HCT116 (cell line): ENCODE results near the gene MEIOB. TPM values are rescaled to one million over a fixed set of nuclear protein-coding genes. Genes with fewer than 3 reads are reported as not detected.

ENCODE experiments used
- ATAC-seq: fragments of 200-7000 bp; cut with Tn5 transposase; 2 replicates; pipeline ENCODE4 v1.9.1; 2020; ENCODE audit warnings: mild to moderate bottlenecking, moderate library complexity
- BruUV-seq: library from RNA; stranded (reverse); fragments of 400-500 nt; replicated peaks from 2 replicates; lab custom pipeline; 2021; lab: Mats Ljungman, UMichigan
- CTCF ChIA-PET: fragments of 300-600 bp; sonication (Branson Sonifier 250); formaldehyde crosslinking; loops from one replicate; lab custom pipeline; 2021; ENCODE audit warnings: antibody characterized with exemption; lab: Charles Lee
- POLR2A ChIA-PET: fragments of 300-600, 350-600 bp; sonication (Branson Sonifier 250); formaldehyde crosslinking; loops from one replicate; lab custom pipeline; 2021; ENCODE audit warnings: antibody characterized with exemption; lab: Charles Lee
- RAD21 ChIA-PET, 2 experiments: fragments of 300-600 bp; sonication (Branson Sonifier 250); formaldehyde crosslinking; loops; one replicate each; lab custom pipeline; 2023; ENCODE audit warnings: low total read pairs in 2 of 2; ENCODE audit not compliant: uncharacterized antibody in 2 of 2, unreplicated experiment in 2 of 2, low non-redundant PET in 1 of 2; lab: Charles Lee
- DNase-seq: peaks from one replicate; pipeline ENCODE4 v3.0.0-alpha.2; 2010; ENCODE audit warnings: low read depth, low spot score
- H2AFZ ChIP-seq: fragments of 200-600 bp; shearing (Covaris generic), sonication (generic); 2 replicates; pipeline ENCODE4 v1.6.1; 2017; ENCODE audit warnings: low read depth, mixed run types, mixed read lengths, antibody characterized with exemption, low read length; ENCODE audit not compliant: poor library complexity, severe bottlenecking
- H3K27ac ChIP-seq: 2 replicates; pipeline ENCODE4 v1.5.1; 2012; ENCODE audit warnings: low read depth, low read length
- H3K27me3 ChIP-seq: fragments of 200-600 bp; sonication (generic); 2 replicates; pipeline ENCODE4 v1.6.1; 2016; ENCODE audit warnings: mixed run types, low read length, mixed read lengths; ENCODE audit not compliant: insufficient read depth
- H3K36me3 ChIP-seq, 2 experiments: fragments of 200-500 bp in 1 of 2; fragments of 200-600 bp in 1 of 2; sonication (Bioruptor generic) in 1 of 2; sonication (generic) in 1 of 2; 2 replicates each; pipeline versions ENCODE4 v1.5.1 to v1.6.1; 2014 to 2016; ENCODE audit warnings: low read length in 2 of 2, inconsistent platforms in 1 of 2, mixed read lengths in 1 of 2, mixed run types in 1 of 2; ENCODE audit not compliant: insufficient read depth in 2 of 2, control insufficient read depth in 1 of 2
- H3K4me1 ChIP-seq, 2 experiments: fragments of 200-600 bp in 1 of 2; sonication (generic) in 1 of 2; 2 replicates each; pipeline versions ENCODE4 v1.5.1 to v1.6.1; 2012 to 2017; ENCODE audit warnings: low read length in 2 of 2, inconsistent platforms in 1 of 2, mild to moderate bottlenecking in 1 of 2, mixed read lengths in 1 of 2, mixed run types in 1 of 2, moderate library complexity in 1 of 2; ENCODE audit not compliant: insufficient read depth in 2 of 2, control insufficient read depth in 1 of 2
- H3K4me2 ChIP-seq: fragments of 200-600 bp; sonication (generic); 2 replicates; pipeline ENCODE4 v1.6.1; 2017; ENCODE audit warnings: mixed run types, low read length, mixed read lengths
- H3K4me3 ChIP-seq, 2 experiments: fragments of 200-600 bp in 1 of 2; sonication (generic) in 1 of 2; replicated peaks in 1 of 2; 2 replicates each; pipeline ENCODE4 v1.5.1; 2011 to 2016; ENCODE audit warnings: low read length in 2 of 2, control low read depth in 1 of 2, low read depth in 1 of 2, mild to moderate bottlenecking in 1 of 2, mixed read lengths in 1 of 2, mixed run types in 1 of 2
- H3K79me2 ChIP-seq: fragments of 200-600 bp; sonication (generic); 2 replicates; pipeline ENCODE4 v1.6.1; 2017; ENCODE audit warnings: mild to moderate bottlenecking, mixed run types, low read length, moderate library complexity, mixed read lengths; ENCODE audit not compliant: insufficient read depth
- H3K9ac ChIP-seq: fragments of 200-600 bp; sonication (generic); 2 replicates; pipeline ENCODE4 v1.6.1; 2016; ENCODE audit warnings: low read length, mixed read lengths
- H3K9me2 ChIP-seq: fragments of 200-600 bp; sonication (generic), shearing (Covaris generic); 2 replicates; pipeline ENCODE4 v1.6.1; 2017; ENCODE audit warnings: mixed run types, mild to moderate bottlenecking, moderate library complexity; ENCODE audit not compliant: insufficient read depth
- H3K9me3 ChIP-seq, 2 experiments: fragments of 200-500 bp in 1 of 2; fragments of 200-600 bp in 1 of 2; sonication (Bioruptor generic) in 1 of 2; sonication (generic) in 1 of 2; 2 replicates each; pipeline ENCODE4 v1.6.1; 2014 to 2017; ENCODE audit warnings: low read length in 2 of 2, mixed read lengths in 2 of 2, inconsistent platforms in 1 of 2, low read depth in 1 of 2, mild to moderate bottlenecking in 1 of 2, mixed run types in 1 of 2, moderate library complexity in 1 of 2; ENCODE audit not compliant: control insufficient read depth in 1 of 2, insufficient read depth in 1 of 2
- H4K20me1 ChIP-seq: fragments of 200-600 bp; sonication (generic), shearing (Covaris generic); 2 replicates; pipeline ENCODE4 v1.6.1; 2017; ENCODE audit warnings: mixed run types, mild to moderate bottlenecking, moderate library complexity; ENCODE audit not compliant: insufficient read depth
- CBX3 ChIP-seq: IDR thresholded peaks from 2 replicates; pipeline ENCODE4 v1.6.1; 2012; ENCODE audit warnings: low read depth
- CEBPB ChIP-seq: IDR thresholded peaks from 2 replicates; pipeline ENCODE4 v1.6.1; 2012; ENCODE audit warnings: low read depth
- ELF1 ChIP-seq: IDR thresholded peaks from 2 replicates; pipeline ENCODE4 v1.6.1; 2012; ENCODE audit warnings: low read depth, borderline replicate concordance
- EZH2 ChIP-seq: fragments of 200-600 bp; sonication (generic); IDR thresholded peaks from 2 replicates; pipeline ENCODE4 v1.6.1; 2017; ENCODE audit warnings: antibody characterized with exemption, mixed run types
- EZH2phosphoT487 ChIP-seq: fragments of 200-600 bp; IDR thresholded peaks from 2 replicates; pipeline ENCODE4 v1.6.1; 2018; ENCODE audit warnings: antibody characterized with exemption, borderline replicate concordance
- FOSL1 ChIP-seq: IDR thresholded peaks from 2 replicates; pipeline ENCODE4 v1.6.1; 2012; ENCODE audit warnings: low read depth
- JUND ChIP-seq: IDR thresholded peaks from 2 replicates; pipeline ENCODE4 v1.6.1; 2012
- POLR2A ChIP-seq: IDR thresholded peaks from 2 replicates; pipeline ENCODE4 v1.7.0; 2011; ENCODE audit warnings: borderline replicate concordance; ENCODE audit not compliant: insufficient read depth, insufficient read length; ENCODE audit errors: extremely low read depth
- POLR2AphosphoS5 ChIP-seq: IDR thresholded peaks from 2 replicates; pipeline ENCODE4 v1.6.1; 2011; ENCODE audit warnings: mild to moderate bottlenecking, low read depth, low read length, moderate library complexity
- RAD21 ChIP-seq: IDR thresholded peaks from 2 replicates; pipeline ENCODE4 v1.6.1; 2012; ENCODE audit warnings: low read depth, mild to moderate bottlenecking
- SIN3A ChIP-seq: IDR thresholded peaks from 2 replicates; pipeline ENCODE4 v1.6.1; 2012; ENCODE audit warnings: low read depth
- SP1 ChIP-seq: IDR thresholded peaks from 2 replicates; pipeline ENCODE4 v1.6.1; 2012; ENCODE audit warnings: low read depth
- SRF ChIP-seq: IDR thresholded peaks from 2 replicates; pipeline ENCODE4 v1.6.1; 2012; ENCODE audit warnings: low read depth
- TCF7L2 ChIP-seq: IDR thresholded peaks from 2 replicates; pipeline ENCODE4 v1.7.0; 2011; ENCODE audit warnings: borderline replicate concordance, inconsistent platforms; ENCODE audit not compliant: insufficient read depth, insufficient read length; ENCODE audit errors: extremely low read depth
- YY1 ChIP-seq: IDR thresholded peaks from 2 replicates; pipeline ENCODE4 v1.6.1; 2011; ENCODE audit warnings: low read length, low read depth, moderate library complexity, mild to moderate bottlenecking; ENCODE audit not compliant: insufficient replicate concordance; ENCODE audit errors: extremely low read depth
- ZFX ChIP-seq: fragments of 450-650 bp; IDR thresholded peaks from 2 replicates; pipeline ENCODE4 v1.6.1; 2017
- ZNF274 ChIP-seq: fragments of 200-500 bp; sonication (Bioruptor generic); IDR thresholded peaks from 2 replicates; pipeline ENCODE4 v1.6.1; 2014; ENCODE audit warnings: mild to moderate bottlenecking, low read depth, low read length, inconsistent platforms
- intact Hi-C: fragments of 100-400 bp; cut with micrococcal nuclease; formaldehyde crosslinking; loops from 2 replicates; pipeline ENCODE4 v1.10.0; 2022
- total RNA-seq: library from RNA; stranded (reverse); gene quantifications from one replicate; pipeline ENCODE4 v1.2.1, GENCODE V29; 2021; ENCODE audit not compliant: unreplicated experiment
- TF ChIP-seq, protein P1 (sequence below): IDR thresholded peaks from 2 replicates; pipeline ENCODE4 v1.6.1; 2012
- TF ChIP-seq, protein P2 (sequence below): IDR thresholded peaks from 2 replicates; pipeline ENCODE4 v1.6.1; 2012
- TF ChIP-seq, protein P3 (sequence below), 3 experiments: fragments of 200-600 bp in 1 of 3; sonication (generic) in 1 of 3; IDR thresholded peaks in 2 of 3; conservative IDR thresholded peaks in 1 of 3; 2 replicates each; pipeline ENCODE4 v1.5.1; 2012 to 2017; ENCODE audit warnings: low read depth in 2 of 3, low read length in 2 of 3, antibody characterized with exemption in 1 of 3, borderline replicate concordance in 1 of 3, control low read depth in 1 of 3, mild to moderate bottlenecking in 1 of 3, mixed read lengths in 1 of 3, mixed run types in 1 of 3, moderate library complexity in 1 of 3; ENCODE audit not compliant: insufficient read depth in 1 of 3

The MEIOB gene
- total RNA-seq, 1 experiment from 2014 or later: 0.59 TPM

DNA sequence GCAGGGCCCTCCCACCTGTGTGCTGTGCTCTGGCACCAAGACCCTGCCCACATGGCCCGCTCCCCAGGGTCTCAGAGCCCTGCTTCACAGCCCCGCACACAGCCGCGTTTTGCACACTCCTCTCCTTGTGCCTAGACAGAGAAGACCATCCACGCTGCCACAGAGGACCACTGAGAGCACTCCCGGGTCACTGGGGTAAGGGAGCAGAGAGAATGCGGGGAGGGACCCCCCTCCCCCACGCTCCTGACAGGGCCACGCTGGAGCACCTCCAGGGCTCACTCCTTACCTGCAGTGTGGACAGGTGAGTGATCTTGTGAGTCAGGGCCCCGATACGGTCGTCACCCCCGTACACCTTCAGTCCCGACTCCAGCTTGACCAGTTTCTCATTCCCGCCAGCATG is 52.4 kb downstream of the MEIOB start:
- no TSS peak for BruUV-seq
- RAD21 ChIA-PET: no interaction called here
- TF ChIP-seq, protein P1, sequence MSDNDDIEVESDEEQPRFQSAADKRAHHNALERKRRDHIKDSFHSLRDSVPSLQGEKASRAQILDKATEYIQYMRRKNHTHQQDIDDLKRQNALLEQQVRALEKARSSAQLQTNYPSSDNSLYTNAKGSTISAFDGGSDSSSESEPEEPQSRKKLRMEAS: no peak
- TF ChIP-seq YY1: no peak
- TF ChIP-seq SIN3A: no peak
- no peak for TF ChIP-seq SRF
- no peak for TF ChIP-seq FOSL1
- no peak for TF ChIP-seq POLR2A
- no peak for TF ChIP-seq SP1
- no peak for TF ChIP-seq JUND
- TF ChIP-seq, protein P2, sequence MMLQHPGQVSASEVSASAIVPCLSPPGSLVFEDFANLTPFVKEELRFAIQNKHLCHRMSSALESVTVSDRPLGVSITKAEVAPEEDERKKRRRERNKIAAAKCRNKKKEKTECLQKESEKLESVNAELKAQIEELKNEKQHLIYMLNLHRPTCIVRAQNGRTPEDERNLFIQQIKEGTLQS: no peak
- TF ChIP-seq EZH2: no peak
- no peak for TF ChIP-seq EZH2phosphoT487
- no peak for TF ChIP-seq ZFX
- TF ChIP-seq, protein P3, sequence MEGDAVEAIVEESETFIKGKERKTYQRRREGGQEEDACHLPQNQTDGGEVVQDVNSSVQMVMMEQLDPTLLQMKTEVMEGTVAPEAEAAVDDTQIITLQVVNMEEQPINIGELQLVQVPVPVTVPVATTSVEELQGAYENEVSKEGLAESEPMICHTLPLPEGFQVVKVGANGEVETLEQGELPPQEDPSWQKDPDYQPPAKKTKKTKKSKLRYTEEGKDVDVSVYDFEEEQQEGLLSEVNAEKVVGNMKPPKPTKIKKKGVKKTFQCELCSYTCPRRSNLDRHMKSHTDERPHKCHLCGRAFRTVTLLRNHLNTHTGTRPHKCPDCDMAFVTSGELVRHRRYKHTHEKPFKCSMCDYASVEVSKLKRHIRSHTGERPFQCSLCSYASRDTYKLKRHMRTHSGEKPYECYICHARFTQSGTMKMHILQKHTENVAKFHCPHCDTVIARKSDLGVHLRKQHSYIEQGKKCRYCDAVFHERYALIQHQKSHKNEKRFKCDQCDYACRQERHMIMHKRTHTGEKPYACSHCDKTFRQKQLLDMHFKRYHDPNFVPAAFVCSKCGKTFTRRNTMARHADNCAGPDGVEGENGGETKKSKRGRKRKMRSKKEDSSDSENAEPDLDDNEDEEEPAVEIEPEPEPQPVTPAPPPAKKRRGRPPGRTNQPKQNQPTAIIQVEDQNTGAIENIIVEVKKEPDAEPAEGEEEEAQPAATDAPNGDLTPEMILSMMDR (IDR thresholded peaks at IDR 0.05 in 2 of 3, conservative IDR thresholded peaks at IDR 0.05 in 1 of 3; ENCODE audit: borderline replicate concordance in 1 of 3, insufficient read depth in 1 of 3, low read depth in 2 of 3, low read length in 2 of 3): no peak
- TF ChIP-seq ZNF274: no peak
- TF ChIP-seq POLR2AphosphoS5: no peak
- TF ChIP-seq CEBPB: no peak
- no peak for TF ChIP-seq CBX3
- no peak for TF ChIP-seq TCF7L2
- no peak for TF ChIP-seq RAD21
- no peak for TF ChIP-seq ELF1
- TF ChIP-seq, all 23 proteins: peak for 0
- ChIA-PET CTCF (no interaction called here), POLR2A (no interaction called here)
- H3K9me2 ChIP-seq: no peaks in the 10 kb centered on the region
- H3K4me1 ChIP-seq: no peaks in the 10 kb centered on the region
- ATAC-seq (no peak), DNase-seq (no peak)
- H2AFZ ChIP-seq: no peak overlapping the region
- H4K20me1 ChIP-seq: no peaks in the 10 kb centered on the region
- no peak overlapping the region for H3K4me3 ChIP-seq
- no peak overlapping the region for H3K4me2 ChIP-seq
- no peaks in the 10 kb centered on the region for H3K79me2 ChIP-seq
- no peaks in the 10 kb centered on the region for H3K9me3 ChIP-seq
- no peak overlapping the region for H3K9ac ChIP-seq
- no peaks in the 10 kb centered on the region for H3K27me3 ChIP-seq
- H3K36me3 ChIP-seq: 0 out of 4 replicates have a peak, but pooled peaks cover 2 to 5% of the 10 kb centered on the region in 2 experiments
- intact Hi-C loops: no loop called here
- no peak overlapping the region for H3K27ac ChIP-seq
